ENCODE data around the gene IRX6. TPM values are rescaled to one million over a fixed set of nuclear protein-coding genes. Genes with fewer than 3 reads are reported as not detected.

IRX6 gene
- total and polyA plus RNA-seq, 2 of the 8 experiments (the other 6 are each of a cell fraction or from before 2014, with no cell fraction given), result 0.61 TPM; not detected in 1

GRCh38 chr16:55325458-55326109, 1.6 kb downstream of the IRX6 start (continued):
- TF ChIP-seq CHD7 (IDR thresholded peaks at IDR 0.05; ENCODE audit: insufficient replicate concordance, low read length), result no peak
- no peak for TF ChIP-seq BCL11A (IDR thresholded peaks at IDR 0.05; ENCODE audit: low read depth in 2 of 2, low read length in 2 of 2)
- TF ChIP-seq TAF7 (optimal IDR thresholded peaks at IDR 0.05; ENCODE audit: borderline replicate concordance, low read depth, low read length), result no peak
- TF ChIP-seq POU5F1 (IDR thresholded peaks at IDR 0.05; ENCODE audit: low read depth, low read length), result no peak
- TF ChIP-seq BACH1 (IDR thresholded peaks at IDR 0.05; ENCODE audit: low read length), result no peak
